Prostate gland (tissue), 2 donors: ENCODE data around the gene ANP32B.

ENCODE experiments used
- CTCF ChIP-seq, 4 experiments: fragments of 200-600 bp in 2 of 4; fragments of 450-650 bp in 2 of 4; sonication (generic) in 2 of 4; IDR thresholded peaks; 1 replicate in 3 of 4; 2 replicates in 1 of 4; pipeline ENCODE4 v1.5.1; 2016 to 2019; ENCODE audit warnings: antibody characterized with exemption in 4 of 4, mild to moderate bottlenecking in 2 of 4, moderate library complexity in 2 of 4
- POLR2A ChIP-seq: fragments of 450-650 bp; IDR thresholded peaks from one replicate; pipeline ENCODE4 v1.6.1; 2016; ENCODE audit warnings: antibody characterized with exemption, mild to moderate bottlenecking
- POLR2AphosphoS5 ChIP-seq: sonication (generic); formaldehyde crosslinking; IDR thresholded peaks from one replicate; pipeline ENCODE4 v1.6.1; 2017; ENCODE audit warnings: antibody characterized with exemption

- no peak for TF ChIP-seq CTCF (IDR thresholded peaks at IDR 0.05)
- no peak for TF ChIP-seq POLR2AphosphoS5
- no peak for TF ChIP-seq POLR2A
These were observed 63.9 kb downstream of the ANP32B start for GRCh38 chr9:98047002-98047401.
